ENCODE measurements around the gene STOX2.
A peak's percentile ranks its signal among the peaks of the same experiment; 100 is the strongest.

STOX2 gene

GRCh38 chr4:183986291-183986970 lies 81.3 kb downstream of the STOX2 start:
- no peak for DNase-seq (ENCODE audit: low read depth)

GRCh38 chr4:183986971-183987946 lies 82.2 kb downstream of the STOX2 start:
- DNase-seq (ENCODE audit: low read depth), result peak; percentile 49

GRCh38 chr4:183987987-183988392 lies 82.9 kb downstream of the STOX2 start:
- DNase-seq (ENCODE audit: low read depth), result peak; percentile 70

DNA sequence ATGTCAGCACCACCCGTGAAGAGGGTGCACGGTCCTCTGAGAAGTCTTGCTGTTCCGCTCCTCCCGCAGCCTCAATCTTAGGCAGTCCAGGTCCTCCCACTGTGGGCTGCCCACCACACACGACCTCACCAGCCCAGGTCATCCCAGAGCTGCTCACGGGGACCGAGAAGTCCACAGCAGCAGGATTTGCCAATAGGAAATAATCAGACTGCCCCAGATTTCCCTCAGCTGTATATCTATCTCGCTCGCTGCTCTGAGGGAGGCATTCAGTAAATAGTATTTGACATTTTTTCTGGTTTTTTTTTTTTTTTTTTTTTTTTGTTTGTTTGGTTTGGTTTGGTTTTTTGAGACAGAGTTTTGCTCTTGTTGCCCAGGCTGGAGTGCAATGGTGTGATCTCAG lies 83.8 kb downstream of the STOX2 start:
- no peak for DNase-seq (ENCODE audit: low read depth)

- peak; percentile 39 for DNase-seq (ENCODE audit: low read depth)
These were observed 84.4 kb downstream of the STOX2 start for GRCh38 chr4:183989461-183989860.

DNA sequence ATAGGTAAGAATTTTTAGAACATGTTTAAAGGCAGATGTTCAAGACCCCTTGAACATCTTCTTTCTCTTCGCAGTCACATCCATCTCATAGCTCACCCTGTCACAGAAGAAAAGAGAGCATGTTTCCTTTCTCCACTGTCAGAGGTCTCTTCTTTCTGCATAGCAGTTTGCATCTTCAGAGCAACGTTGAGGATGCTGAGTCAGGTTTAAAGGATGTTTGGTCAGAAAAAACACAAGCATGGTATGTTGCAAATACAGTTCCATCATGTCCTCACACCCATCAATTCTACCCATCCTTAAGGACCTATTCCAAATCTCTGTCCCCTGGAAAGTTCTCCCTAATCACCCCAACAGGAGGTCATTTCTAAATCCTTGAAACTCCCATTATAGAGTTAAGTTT lies 84.8 kb downstream of the STOX2 start:
- DNase-seq (ENCODE audit: low read depth), result no peak

DNA sequence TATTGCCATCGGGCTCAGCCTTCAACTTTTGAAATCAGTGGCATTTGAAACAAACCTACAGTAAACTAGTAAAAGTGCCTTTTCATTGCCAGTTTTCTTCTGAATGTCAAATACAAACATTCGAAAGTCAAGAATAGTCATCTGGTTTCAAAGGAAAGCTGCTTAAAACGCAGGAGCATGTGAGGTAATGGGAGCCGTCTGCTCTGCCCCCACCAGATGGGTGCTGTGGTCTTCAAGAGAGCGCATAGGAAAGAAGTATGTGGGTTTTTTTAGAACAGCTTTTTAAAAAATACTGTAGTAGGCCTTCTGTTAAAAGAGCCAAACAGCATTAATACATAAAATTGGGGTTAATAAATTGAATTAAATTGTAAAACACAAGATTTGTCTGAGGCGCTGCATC lies 88.6 kb downstream of the STOX2 start:
- DNase-seq (ENCODE audit: low read depth), result no peak

- DNase-seq (ENCODE audit: low read depth), result no peak
These were observed 90.5 kb downstream of the STOX2 start for GRCh38 chr4:183995570-183995969.

DNA sequence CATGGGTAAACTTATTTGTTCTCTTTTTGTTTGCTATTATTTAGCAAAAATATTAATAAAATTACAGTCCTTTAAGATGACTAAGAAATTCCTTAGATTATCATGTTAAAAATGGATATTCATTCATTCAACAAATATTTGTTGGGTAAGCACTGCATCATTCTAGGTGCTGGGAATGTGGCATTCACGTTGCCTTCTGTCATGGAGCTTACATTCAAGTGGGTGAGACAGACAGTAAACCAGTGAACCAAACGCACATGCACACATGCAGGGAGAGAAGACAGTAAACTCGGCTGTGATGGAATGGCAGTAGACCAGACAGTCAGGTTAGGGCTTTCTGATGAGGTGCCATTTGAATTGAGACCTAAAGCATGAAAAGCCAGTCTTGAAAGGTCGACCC lies 91.8 kb downstream of the STOX2 start:
- no peak for DNase-seq (ENCODE audit: low read depth)

- DNase-seq (ENCODE audit: low read depth), result no peak
These were observed 94.3 kb downstream of the STOX2 start for GRCh38 chr4:183999435-183999834.

DNA sequence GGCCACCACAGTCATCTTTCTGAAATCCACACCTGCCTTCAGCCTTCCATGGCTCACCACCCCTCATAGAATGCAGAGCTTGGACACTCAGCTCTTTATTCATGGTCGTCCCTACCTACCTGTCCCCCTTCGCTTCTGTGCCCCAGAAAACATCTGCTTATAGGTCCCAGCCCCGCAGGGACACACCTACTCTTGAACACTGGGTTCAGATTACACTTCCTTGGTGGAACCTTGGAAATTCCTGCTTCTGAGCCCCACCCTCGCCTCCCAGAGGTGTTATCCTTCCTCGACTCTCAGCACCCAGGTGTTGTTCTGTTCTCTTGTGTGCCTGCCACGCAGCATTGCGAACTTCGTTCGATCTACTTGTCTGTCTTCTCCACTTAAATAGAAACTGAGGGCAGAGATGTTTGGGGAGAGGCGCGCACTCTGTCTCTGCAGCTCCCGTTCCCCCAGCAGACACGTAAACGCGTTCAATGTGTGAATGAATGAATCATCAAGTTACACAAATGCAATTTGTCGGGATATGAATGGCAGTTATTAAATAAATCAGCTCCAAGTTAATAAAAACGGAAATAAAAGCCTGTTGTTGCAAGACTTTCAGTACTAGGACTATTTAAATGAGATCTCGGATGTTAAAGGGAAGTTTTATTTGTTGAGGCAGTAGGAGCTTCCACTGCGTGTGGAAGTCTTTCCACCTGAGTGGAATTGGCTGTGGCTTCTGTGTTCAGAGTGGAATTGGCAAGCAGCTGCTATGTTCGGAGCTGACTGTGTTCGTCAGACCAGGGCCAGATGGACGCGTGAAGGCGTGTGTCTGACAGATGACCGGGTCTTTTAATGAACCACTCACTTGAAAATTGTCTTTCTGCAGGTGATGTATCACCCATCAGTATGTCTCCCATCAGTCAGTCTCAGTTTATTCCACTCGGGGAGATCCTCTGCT lies 95.6 kb downstream of the STOX2 start:
- DNase-seq (ENCODE audit: low read depth), result no peak

- no peak for DNase-seq (ENCODE audit: low read depth)
These were observed 98.3 kb downstream of the STOX2 start for GRCh38 chr4:184003433-184003832.

DNA sequence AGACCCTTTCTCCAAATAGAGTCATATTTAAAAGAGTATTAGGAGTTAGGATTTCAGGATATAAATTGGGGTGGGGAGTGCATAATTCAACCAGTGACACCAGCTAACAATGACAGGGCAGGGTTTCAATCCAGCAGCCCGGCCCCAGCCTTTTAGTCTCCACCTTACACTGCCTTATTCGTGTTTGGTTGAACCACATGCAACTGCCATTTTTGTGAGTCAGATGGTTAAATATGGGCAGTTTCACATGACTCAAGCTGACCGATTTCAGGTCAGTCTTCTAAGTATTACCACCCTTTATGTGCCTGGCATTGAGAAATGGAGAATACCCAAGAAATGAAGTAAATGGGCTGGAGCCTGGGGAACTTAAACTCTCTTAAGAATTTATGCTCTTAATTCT lies 102.8 kb downstream of the STOX2 start:
- no peak for DNase-seq (ENCODE audit: low read depth)

DNA sequence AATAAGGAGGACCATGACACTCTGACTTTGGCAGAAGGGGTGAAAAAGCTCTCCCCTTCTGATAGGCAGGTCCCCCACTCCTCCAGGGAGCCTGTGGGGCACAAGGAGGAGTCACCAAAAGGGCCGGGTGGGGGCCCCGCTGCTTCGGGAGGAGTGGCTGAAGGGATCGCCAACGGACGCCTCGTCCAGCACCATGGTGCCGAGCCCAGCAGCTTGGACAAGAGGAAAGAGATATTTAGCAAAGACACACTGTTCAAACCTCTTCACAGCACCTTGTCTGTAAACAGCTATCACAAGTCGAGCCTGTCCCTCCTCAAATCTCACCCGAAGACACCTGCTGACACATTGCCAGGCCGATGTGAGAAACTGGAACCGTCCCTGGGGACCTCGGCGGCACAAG lies 105.6 kb downstream of the STOX2 start:
- DNase-seq (ENCODE audit: low read depth), result no peak

DNA sequence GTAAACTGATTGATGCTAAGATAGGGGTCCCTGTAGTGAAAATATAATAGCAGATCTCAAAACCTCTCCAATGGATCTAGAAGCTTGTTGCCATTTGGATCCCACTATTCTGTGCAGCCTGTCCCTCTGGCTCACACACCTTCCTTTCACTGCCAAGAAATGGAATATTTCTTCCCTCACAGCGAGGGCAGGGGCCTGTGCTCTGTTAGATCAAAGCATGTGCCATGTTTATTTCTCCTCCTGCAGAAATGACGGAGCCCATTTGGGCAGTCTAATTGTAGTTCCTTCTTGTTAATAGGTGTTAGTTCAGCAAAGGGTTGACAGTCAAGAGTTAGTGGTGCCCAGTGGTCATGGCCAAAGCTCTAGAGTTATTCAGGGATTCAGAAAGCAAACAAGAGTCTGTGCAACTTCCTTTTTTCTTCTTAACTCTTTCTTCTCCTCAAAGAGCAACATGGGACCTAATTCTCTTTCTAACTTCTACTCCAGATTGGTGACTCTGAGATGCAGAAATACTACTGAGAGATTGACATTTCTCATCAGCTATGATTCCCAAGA lies 106.8 kb downstream of the STOX2 start:
- DNase-seq (ENCODE audit: low read depth), result no peak

- no peak for DNase-seq (ENCODE audit: low read depth)
These were observed 107.8 kb downstream of the STOX2 start for GRCh38 chr4:184012937-184013336.

DNA sequence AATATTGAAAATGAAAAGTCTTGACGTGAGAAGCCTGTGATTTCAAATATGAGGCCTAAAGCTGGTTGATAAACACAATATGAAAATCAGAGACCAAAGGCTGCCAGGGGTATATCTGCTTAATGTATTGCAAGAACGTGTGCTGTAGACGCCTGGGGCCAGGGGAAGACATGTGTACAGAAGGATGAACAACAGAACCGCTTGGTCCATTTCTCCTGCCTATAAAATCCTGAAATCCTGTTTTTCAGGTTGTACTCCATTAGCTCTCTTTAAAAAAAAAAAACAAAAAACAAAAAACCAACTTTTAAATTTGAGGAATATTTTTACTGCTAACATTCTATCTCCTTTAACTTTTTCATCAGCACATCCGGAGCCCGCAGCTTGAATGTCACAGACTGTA lies 109.2 kb downstream of the STOX2 start:
- DNase-seq (ENCODE audit: low read depth), result no peak

DNA sequence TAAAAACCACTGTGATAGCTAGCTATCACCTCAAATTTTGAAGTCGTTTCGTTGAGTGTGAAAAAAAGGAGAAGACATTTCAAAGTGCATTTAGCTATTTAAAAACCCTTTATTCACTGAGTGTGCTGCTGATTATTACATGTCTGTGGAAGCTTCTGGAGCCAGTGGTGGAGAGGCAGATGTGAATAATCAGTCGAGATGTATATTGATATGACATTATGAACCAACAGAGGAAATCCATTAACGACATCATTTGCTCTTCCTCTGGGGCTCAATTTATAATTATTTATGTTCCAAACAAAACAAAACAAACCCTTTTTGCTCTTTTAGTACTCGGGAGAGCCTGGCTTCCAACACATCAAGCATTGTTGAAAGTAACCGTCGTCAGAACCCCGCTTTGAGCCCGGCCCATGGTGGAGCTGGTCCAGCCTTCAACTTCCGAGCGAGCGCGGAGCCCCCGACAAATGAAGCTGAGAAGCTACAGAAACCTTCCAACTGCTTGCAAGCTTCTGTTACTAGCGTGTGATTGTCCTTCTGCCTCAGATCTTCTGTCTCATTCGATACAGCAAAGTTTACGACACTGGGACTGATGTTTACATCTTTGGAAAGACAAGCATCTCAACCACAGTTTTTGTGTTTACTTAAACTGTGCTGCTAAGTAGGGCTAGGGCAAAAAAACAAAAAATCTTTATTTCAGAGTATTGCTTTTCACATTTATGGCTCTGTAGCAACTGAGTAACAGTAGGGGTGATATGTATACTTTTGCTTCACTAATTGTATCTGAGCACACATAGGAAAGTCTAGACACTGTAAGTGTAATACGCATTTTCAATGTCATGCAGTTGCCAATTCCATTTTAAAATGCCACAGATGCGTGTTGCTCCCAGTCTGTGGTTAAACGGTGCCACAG lies 111.9 kb downstream of the STOX2 start:
- no peak for DNase-seq (ENCODE audit: low read depth)

- no peak for DNase-seq (ENCODE audit: low read depth)
These were observed 114.0 kb downstream of the STOX2 start for GRCh38 chr4:184019076-184019475.

GRCh38 chr4:184019667-184020623 lies 114.8 kb downstream of the STOX2 start:
- no peak for DNase-seq (ENCODE audit: low read depth)

Data from fibroblast of the conjunctiva (primary cell).